Suppressor macrophage (primary cell): Measurements from ENCODE around the gene FHIT.

Experiments used
- DNase-seq, 4 experiments: peaks; one replicate each; pipeline ENCODE4 v3.0.0-alpha.2; 2020 to 2022

FHIT gene

DNA sequence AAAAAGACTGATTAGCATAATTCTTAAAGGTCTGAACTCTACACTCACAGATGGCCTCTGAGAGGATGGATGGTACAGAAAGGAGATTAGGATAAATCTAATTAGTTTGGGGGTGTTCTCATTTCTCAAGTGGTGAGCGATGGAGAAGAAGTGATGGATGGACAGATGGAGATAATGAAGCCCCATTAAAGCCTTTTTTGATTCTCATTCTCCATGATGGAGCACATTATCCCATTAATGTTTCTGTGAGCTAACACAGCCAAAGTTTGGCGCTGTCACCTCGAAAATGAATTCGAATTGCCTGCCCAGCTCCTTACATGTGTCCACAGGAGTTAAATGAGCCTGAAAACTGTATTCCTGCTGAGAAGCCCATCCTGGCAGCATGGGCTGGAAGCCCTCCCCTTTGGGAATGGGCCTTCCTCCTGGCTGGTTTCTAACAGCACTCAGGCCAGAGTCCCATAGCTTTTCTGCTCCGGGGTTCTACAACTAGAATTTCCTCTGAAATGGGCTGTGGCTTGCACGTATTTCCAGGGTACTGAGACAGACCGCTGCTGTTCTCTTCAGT is 1475.4 kb downstream of the FHIT start:
- DNase-seq: no peak

GRCh38 chr3:59775106-59775505 is 1476.1 kb downstream of the FHIT start:
- DNase-seq: no peak

DNA sequence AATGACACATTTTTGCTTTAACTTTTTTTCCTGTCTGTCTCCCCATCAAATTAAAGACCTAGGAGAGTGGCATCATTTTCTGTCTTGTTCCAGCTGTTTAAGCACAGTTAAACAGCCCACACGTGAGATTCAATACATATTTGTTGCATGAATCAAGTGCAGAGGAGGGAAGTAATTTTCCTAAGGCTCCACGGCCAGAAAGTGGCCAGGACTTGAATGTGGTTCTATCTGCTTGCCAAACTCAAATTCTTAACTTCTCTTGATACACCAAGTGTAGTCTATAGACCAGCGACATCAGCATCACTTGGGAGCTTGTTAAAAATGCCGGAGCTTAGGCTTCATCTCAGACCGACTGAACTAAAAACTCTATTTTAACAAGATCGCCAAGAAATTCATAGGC is 1476.6 kb downstream of the FHIT start:
- no peak for DNase-seq

DNA sequence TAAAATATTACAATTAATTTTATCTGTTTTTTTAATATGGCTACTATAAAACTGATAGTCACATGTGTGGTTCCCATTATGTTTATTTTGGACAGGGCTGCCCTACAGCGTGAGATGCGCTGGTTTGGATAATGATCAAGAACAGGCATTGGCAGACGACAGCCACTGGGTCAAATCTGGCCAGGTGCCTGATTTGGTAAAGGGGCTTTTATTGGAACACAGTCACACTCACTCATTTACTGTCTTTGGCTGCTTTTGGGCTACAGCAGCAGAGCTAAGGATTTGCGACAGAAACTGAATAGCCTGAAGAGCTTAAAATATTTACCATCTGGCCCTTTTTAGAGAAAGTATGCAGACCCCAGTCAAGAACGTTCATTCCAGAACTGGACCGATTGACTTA is 1477.3 kb downstream of the FHIT start:
- DNase-seq: no peak

GRCh38 chr3:59772416-59773408 is 1478.5 kb downstream of the FHIT start:
- no peak for DNase-seq

DNA sequence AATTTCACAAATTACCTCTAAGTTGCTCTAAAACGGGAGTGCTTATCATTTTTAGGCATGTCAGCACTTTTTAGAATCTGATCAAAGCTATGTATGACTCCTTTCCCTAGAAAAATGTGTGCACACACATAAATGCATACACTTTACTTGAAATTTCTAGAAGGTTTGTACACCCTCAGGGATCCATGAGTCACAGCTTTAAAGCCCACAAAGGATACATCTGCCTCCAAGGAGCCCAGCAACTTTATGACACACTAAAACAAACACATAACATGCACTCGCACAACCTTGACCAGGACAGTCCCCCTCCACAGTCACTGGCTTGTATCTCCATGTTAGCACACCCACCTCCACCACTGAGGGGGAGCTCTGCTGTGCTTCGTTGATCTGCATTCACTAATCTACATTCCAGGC is 1479.5 kb downstream of the FHIT start:
- DNase-seq: no peak

DNA sequence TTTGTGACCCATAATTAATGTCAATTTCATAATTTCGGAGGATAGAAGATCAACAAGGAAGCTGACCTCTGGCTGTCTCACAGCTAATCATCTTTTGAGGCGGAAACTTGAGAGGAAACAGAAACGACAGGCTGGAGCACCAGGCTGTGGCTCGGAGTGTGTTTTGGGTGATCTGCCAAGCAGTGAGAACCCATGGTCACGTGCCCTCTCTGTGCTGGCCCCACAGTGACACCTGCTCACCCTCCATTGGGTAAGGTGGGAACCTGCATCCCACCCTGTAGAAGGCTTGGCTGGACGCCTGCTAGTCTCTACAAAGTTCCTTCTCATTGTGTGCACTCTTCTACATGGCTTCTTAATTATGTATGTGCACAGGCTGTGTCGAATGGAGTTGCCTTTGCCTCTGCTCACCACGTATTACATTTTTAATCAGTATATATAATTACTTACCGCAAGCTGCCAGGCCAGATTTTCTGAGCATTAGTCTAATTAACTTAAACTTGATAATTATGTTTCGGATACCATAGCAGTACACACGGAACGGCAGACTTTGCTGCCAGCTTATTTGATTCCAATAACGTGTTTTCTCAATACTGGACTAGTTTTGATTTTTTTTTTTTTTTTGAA is 1482.0 kb downstream of the FHIT start:
- DNase-seq: no peak

DNA sequence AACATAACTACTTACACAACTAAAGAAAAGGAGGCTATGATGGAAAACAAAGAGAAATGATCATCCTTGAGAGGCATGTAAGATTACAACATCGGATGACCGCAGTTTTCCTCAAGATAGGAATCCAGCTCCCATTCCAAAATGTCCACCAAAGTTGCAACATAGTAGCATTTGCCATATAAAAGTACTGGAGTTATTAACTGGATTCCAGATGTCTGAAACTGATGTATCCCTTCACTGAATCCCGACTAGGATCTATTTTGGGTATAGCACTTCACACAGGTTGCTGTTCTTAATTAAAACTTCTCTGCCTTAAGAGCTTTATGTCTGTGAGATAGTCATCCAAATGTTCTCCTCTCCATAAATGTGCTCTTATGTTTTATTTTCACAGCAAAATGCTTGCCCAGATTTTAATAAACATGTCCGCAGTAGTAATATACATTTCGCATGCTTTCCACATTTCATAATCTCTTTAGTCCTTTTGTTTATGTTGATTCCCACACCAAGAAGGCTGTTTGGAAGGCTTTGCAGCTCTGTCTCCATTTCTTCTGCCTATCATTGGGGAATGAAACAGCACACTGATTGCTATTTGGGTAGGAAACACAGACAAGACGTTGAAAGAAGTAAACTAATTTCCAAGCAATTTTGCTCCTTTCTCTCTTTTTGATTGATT is 1484.9 kb downstream of the FHIT start:
- no peak for DNase-seq

GRCh38 chr3:59764171-59764570 is 1487.1 kb downstream of the FHIT start:
- no peak for DNase-seq

GRCh38 chr3:59762941-59763340 is 1488.3 kb downstream of the FHIT start:
- DNase-seq: no peak

DNA sequence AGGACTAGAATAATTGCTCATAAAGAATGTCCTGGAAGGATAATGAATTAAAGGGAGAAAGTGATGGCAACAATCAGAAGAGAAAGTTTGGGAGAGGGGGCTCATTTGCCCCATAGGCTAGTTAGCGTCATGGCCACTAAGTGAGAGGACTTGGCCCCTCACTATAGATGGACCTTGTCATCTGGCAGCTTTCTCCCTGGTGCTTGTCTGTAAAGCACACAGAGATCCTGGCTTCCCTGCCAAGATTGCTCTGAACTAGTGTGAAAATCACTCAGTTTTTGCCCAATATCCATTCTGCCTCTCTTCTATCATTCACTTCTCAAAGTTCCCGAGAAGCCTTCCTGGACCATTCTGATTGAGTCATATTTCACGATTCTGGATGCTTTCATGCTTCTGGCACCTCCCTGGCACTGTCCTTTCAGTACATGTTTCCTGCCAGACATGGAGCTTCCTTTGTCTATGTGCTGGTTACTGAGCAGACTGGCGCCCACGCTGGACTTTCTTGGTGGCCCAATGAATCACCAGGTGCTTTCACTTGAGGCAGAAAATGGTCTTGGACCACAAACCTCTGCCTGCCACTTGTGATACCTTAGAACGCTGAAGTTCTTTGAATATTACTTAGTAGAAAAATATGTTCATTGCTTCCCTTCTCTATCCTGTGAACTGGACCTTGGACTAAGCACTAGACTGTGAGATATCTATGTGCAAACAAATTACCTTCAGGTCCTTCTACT is 1491.8 kb downstream of the FHIT start:
- no peak for DNase-seq

DNA sequence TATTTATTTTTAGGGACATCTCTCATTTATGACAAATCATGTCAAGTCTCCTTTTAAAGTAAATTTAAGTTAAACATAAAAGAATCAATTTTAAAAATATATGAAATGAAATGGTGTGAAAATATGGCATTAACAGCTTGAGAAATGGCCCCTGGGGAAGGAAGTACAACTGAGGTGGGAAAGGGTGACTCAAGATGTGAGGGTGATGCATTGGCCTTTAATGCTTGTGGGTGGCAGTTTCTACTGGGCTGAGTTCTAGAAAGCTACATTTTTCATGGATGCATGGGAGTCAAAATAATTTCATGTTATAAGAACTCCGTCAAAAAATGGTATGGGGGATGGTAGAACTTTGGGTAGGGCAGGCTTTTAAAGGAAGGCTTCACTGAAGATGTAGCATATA is 1492.6 kb downstream of the FHIT start:
- DNase-seq: peak in 3 of 4 experiments; percentile 6 to 31 (median 25)

- no peak for DNase-seq
These were observed 1494.3 kb downstream of the FHIT start for GRCh38 chr3:59756934-59757333.

GRCh38 chr3:59754456-59755129 is 1496.7 kb downstream of the FHIT start:
- no peak for DNase-seq

DNA sequence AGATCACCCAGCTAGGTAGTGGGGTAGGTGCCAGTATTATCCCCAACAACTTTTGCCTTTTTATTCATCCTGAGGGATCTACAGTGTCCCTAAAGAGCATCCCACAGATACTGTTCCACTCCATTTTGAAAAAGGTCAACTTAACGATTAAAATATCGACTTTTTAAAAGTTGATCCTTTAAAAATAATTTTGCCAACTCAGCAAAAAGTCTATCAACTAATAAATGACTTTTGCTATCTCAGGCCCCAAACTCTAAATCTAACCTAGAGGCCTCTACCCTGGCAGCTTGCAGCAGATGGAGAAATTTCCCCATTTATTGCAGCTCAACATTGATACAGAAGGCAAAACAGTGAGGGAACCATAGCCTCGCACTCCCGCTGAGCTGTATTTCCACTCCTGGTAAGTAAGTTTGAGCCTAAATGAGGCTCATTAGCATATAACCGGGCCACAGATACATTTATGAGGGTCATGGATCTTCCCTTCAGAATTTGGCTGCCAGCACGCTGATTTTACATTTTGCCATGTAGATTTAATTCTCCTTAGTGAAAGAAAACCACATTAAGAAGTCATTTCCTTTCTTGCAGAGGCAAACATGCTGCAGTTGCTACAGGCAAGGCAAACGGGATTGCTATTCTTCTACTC is 1497.3 kb downstream of the FHIT start:
- DNase-seq: no peak

DNA sequence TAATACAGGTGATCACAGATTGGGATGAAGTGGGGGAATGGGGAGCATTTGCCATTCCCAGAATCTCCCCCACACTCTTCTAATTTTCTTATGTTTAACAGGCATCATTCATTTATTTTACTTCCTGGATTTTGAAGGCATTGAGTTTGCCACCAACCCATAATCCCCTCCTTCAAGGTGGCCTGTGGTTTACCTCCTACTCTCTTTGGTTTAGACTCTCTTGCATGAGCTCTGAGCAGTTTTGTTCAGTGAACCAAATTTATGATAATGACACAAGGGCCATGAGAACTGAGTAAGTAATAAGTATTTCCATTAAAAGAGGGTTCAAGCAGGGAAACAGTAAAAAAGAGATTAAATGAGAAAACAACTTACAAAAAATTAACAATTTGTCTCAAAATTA is 1498.3 kb downstream of the FHIT start:
- DNase-seq: no peak

DNA sequence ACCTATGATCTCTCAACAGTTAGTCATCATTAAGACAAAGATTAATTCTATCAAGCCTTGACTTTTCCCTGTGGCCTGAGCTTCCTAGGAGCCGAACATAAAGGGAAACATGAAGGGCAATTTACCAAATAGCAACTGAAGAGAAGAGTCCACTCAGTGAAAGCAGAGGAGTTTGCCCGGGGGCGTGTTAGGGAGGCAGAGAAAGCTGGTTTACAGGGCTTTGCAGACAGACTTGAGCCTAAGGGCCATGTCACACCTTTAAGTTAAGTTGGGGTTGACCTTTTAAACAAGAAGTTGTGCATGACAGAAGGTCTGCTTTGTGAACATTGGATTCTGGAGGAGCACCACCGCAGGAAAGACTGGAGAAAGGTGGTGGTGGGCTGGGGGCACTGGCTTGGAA is 1499.6 kb downstream of the FHIT start:
- peak in 3 of 4 experiments; percentile 4 to 43 (median 20) for DNase-seq

DNA sequence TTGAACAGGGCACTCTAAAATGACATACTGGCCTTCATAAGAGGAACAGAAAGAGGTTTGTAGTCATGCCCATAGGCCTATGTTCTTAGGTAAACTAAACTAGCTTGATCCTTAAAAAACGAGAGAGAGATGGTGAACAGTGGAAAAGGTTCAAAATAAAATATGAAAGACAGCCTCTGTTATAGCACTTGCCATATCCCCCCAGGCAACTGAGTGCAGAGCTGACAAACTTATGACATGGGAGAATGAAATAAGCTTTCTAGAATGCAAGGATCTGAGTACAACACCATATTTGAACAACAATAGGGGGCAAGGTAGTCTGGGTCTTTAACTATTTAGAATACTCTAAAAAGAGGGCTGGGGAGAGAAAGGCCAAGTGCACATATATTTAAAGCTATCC is 1500.9 kb downstream of the FHIT start:
- no peak for DNase-seq

GRCh38 chr3:59749291-59749690 is 1502.0 kb downstream of the FHIT start:
- peak; percentile 7 to 45 (median 22) for DNase-seq

GRCh38 chr3:59746585-59746984 is 1504.7 kb downstream of the FHIT start:
- no peak for DNase-seq

DNA sequence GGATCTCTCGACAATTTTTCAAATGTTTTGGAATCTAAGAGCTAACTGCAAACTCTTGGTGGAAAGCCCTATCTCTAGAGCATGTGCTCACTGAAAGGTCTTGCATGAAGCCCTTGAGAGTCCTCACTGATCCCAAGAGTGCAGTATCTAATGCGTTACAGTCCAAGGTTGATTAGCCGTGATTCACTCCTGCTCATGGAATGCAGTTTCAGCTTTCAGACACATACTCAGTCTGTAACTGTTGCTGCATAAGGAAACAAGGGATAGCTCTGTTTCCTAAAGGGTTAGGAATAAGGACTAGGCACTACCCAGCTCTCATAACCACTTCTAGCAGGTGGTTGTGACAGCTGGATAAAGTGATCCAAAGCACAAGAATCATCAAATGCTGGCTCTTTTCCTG is 1514.0 kb downstream of the FHIT start:
- no peak for DNase-seq
